AG08396 (cell line): ENCODE measurements around the gene TPH2.
A peak's percentile ranks its signal among the peaks of the same experiment; 100 is the strongest.

Experiments
- DNase-seq: peaks from one replicate; pipeline ENCODE4 v3.0.0; 2012; ENCODE audit warnings: low spot score, mixed read lengths

TPH2 gene

GRCh38 chr12:71938728-71939385 lies at the start of gene TPH2:
Gene TPH2, plus strand, starts transcription at chr12:71938845. Its CDS starts 142 bp downstream, at chr12:71938987.
- peak; percentile 70 for DNase-seq

- DNase-seq = no peak
These were observed 48.2 kb upstream of the TPH2 start for GRCh38 chr12:71890475-71890874.

- no peak for DNase-seq
These were observed 46.6 kb upstream of the TPH2 start for GRCh38 chr12:71892059-71892458.

GRCh38 chr12:71896205-71896882 lies 42.3 kb upstream of the TPH2 start:
- no peak for DNase-seq

GRCh38 chr12:71900091-71900490 lies 38.6 kb upstream of the TPH2 start:
- peak; percentile 14 for DNase-seq

DNA sequence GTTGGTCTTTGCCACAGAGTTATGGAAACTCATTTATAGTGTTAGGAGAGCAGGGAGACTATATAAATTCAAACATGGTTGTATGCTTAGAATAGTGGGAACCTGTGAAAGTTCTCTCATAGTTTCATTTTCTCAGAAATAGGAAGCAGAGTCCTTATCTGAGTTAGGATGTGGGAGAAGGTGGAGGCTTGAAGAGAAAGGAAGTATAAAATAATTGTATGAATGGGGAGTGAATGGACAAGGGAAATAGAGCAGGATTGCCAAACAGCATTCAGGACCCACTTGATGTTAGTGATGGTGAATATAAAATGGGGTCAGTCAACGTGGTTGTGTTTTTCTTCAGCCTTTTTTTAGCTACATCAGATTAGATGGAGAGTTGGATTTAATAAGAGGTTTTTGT lies 34.0 kb upstream of the TPH2 start:
- DNase-seq = no peak

DNA sequence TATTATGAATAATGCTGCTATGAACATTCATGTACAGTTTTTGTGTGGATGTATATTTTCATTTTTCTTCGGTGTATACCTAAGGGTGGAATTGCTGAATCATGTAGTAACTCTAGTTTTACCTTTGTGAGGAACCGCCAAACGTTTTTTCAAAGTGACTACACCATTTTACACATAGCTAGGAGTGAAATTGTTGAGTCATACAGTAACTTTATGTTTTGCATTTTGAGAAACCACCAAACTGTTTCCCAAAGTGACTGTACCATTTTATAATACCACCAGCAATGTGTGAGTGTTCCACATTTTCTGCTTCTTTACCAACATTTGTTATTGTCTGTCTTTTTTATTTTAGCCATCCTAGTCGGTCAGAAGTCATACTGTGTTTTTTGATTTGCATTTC lies 3.1 kb upstream of the TPH2 start:
- DNase-seq = no peak

DNA sequence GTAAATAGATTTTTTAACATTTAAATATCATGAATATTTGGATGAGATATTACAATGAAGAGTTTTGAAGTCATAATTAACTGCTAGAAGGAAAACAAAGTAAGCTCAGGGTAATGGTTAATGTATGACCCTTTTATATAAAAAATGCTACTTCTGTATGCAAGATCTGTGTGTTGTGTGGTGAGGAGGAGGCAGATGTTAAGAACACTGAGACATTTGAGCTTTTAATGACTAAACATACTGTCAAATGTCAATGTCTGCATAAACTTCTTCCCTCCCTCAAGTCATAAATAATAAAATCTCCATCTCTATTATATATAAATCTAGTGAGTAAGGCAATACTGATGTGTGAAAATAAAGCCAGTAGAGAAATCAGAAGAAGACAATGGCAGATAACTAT lies 1.4 kb downstream of the TPH2 start:
- no peak for DNase-seq

DNA sequence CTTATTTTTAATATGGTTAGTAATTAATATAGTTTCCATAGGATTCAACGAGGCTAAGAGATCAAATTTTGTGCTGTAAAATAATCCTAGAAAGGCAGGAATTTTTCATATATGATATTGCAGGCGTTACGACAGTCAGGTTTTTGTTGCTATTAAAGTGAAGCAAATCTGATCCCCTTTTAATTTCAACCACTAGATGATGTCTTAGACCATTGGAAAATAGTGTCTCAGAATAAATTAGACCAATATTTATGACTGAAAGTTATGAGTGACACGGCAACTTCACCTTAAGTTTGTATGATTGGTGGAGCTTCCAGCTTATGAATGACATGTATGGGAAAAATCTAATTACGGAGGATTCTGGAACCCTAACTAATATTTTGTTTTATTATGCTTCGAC lies 2.5 kb downstream of the TPH2 start:
- DNase-seq = no peak

- no peak for DNase-seq
These were observed 3.6 kb downstream of the TPH2 start for GRCh38 chr12:71942259-71942658.

- no peak for DNase-seq
These were observed 4.1 kb downstream of the TPH2 start for GRCh38 chr12:71942703-71943102.

DNA sequence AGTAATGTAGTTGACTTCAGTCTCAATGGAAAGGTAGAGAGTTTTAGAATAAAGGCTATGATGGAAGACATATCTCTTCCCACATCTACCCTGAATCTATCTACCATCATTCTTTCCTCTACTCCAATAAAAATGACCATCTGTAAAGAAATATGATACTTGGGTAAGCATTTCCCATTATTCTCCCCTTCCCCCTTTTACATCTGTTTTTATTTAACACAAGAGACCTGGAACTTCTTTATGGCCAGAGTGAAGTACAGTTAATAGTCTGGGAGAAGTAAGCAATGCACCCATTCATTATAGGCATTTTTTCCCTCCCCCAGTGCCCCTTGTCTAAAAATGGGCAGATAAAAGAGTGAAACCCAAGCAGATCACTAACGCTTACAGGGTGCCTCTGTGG lies 6.5 kb downstream of the TPH2 start:
- DNase-seq = no peak

DNA sequence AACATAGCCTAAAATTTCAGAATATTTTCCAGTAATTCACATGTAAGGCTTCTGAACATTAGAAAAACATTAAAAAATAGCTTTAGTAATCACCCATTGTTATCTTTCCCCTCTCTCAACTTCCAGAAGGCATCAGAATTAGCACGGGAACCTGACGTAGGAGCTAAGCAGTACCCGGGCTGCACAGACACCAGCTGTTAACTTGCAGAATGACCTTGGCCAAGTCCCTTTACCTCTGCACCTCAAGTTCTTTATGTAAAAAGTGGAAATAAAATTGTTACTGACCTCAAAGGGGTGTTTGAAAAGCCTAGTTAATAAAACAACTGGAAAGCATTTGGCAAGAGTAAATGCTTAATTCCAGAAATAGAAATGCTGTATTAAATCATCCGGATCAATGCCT lies 7.2 kb downstream of the TPH2 start:
- no peak for DNase-seq

DNA sequence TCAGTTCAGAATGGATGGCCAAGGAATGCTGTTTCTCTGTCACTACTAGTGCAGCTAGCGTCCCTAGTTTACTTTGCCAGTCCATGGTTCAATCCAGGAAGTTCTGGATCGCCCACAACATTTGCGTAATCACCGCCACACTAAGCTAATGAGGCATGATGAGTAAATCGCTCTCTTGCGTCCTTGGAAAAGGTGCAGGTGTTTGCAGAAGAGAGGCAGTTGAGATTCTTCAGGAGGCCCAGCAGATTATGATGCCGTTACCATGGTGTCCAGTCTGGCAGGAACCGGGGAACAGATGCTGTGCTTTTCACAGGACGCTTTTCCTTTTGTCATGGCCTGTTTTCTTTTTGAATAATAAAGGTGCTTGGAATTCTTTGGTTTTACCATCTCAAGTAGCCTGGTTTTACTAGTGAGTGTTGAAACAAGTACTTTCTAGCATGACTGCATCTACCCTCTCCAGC lies 9.0 kb downstream of the TPH2 start:
- peak; percentile 50 for DNase-seq

- no peak for DNase-seq
These were observed 9.7 kb downstream of the TPH2 start for GRCh38 chr12:71948390-71948789.

- DNase-seq = no peak
These were observed 11.0 kb downstream of the TPH2 start for GRCh38 chr12:71949646-71950045.

DNA sequence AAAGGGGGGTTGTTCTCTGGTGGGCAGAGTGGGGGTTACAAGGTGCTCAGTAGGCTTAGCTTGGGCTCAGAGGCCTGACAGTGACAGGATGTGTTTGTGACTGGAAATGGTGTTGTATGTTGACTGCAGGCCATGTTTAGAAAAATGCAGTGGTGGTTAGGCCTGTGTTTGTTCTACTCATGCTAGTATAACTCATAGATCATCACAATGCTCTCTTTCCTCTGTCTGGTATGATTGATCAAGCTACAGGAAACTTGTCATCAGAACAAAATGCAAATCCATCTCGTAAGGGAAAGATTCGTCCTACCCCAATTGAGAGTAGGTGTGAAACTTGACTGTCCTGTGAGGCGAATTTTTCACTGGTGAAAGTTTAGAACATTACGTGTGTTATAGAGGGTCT lies 11.8 kb downstream of the TPH2 start:
- DNase-seq = no peak

DNA sequence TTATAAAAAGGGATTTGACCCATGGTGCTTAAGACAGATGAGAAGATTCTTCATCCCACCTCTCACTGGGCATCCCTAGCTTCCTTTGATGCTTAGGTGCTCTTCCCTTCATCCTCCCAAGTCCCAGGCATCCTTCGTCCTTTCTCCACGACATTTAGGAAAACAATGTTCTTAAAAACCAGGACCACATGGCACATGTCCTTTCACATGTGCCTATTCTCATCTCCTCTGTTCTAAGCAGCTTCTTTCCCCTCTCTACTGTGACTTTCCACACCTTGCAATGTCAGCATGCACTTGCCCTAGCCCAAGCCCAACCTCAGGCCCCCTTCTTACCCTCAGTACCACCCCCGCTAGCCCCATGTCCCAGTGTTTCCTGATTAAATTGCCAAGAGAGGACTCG lies 12.2 kb downstream of the TPH2 start:
- no peak for DNase-seq

DNA sequence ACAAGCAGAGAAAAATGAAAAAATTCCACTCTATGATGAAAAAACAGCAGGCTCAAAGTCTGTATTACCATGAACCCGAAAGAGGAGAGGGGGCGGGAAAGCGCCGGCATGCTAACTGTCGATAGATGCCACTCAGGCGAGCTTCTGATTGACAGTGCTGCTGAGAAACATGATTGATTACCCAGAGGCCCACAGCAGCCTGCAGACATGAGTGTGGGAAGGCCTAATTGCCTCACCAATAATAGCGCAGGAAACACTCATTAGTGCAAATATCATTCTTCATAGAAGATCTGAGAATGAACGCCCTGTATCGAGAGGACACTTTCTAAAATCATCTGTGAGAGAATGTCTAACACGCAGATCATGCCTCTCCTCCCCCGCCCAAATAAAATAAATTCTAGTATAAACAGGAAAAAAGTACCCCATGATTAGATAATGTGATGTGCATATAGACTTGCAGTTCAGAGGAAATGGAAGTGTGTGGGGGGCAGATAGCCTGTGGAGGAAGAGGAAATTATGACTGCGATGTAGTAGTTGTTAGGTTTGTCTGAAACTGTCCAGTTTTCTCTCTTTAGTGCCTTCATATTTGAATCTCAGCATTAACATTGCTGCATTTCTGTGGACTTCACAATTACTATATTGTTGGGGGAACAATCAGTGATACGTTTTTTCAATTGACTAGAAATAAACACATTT lies 15.6 kb downstream of the TPH2 start:
- no peak for DNase-seq

GRCh38 chr12:71954861-71955260 lies 16.2 kb downstream of the TPH2 start:
- no peak for DNase-seq

DNA sequence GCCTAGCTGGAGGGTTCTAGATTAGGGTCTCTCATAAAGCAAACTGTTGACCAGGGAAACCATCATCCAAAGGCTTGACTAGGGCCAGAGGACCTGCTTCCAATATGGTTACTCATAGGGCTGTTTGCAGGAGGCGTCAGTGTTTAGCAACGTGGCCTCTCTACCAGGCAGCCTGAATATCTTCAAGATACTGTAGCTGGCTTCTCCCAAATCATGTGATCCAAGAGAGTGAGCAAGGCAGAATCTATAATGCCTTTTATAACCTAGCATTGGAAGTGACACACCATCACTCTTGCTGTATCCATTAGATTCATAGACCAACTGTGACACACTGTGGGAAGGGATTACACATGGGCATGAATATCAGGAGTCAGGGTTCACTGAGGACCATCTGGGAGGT lies 17.3 kb downstream of the TPH2 start:
- peak; percentile 56 for DNase-seq

- peak; percentile 46 for DNase-seq
These were observed 19.4 kb downstream of the TPH2 start for GRCh38 chr12:71958056-71958455.

GRCh38 chr12:71958457-71958856 lies 19.8 kb downstream of the TPH2 start:
- peak; percentile 46 for DNase-seq
